SJSA1 (cell line): Measurements from ENCODE around the gene PLXDC2. TPM values are rescaled to one million over a fixed set of nuclear protein-coding genes. Genes with fewer than 3 reads are reported as not detected.

Experiments
- DNase-seq, 2 experiments: peaks; one replicate each; pipeline ENCODE4 v3.0.0-alpha.2; 2015 to 2020; ENCODE audit warnings: low spot score in 2 of 2, low read depth in 1 of 2
- H3K27ac ChIP-seq: fragments of 250-450 bp; sonication (Bioruptor Pico); 2 replicates; pipeline ENCODE4 v1.5.1; 2020; ENCODE audit warnings: mild to moderate bottlenecking, moderate library complexity
- H3K27me3 ChIP-seq: fragments of 250-450 bp; sonication (Bioruptor Pico); replicated peaks from 2 replicates; pipeline ENCODE4 v1.5.1; 2020; ENCODE audit warnings: mild to moderate bottlenecking, moderate library complexity
- H3K36me3 ChIP-seq: fragments of 250-450 bp; sonication (Bioruptor Pico); 2 replicates; pipeline ENCODE4 v1.5.1; 2020; ENCODE audit warnings: mild to moderate bottlenecking
- H3K4me1 ChIP-seq: fragments of 250-450 bp; sonication (Bioruptor Pico); replicated peaks from 2 replicates; pipeline ENCODE4 v1.6.1; 2021; ENCODE audit warnings: mild to moderate bottlenecking
- H3K4me3 ChIP-seq: fragments of 250-450 bp; sonication (Bioruptor Pico); 2 replicates; pipeline ENCODE4 v1.5.1; 2020; ENCODE audit warnings: mild to moderate bottlenecking
- H3K9me3 ChIP-seq: fragments of 250-450 bp; sonication (Bioruptor Pico); replicated peaks from 2 replicates; pipeline ENCODE4 v1.5.1; 2020; ENCODE audit warnings: mild to moderate bottlenecking
- total RNA-seq: library from RNA; depleted of rRNA; stranded (reverse); fragments of >200 nt; shearing (Covaris generic); gene quantifications from 2 replicates; pipeline ENCODE4 v1.2.3, GENCODE V29; 2014

The PLXDC2 gene
- total RNA-seq, 1 experiment from 2014 or later, result 0.66 TPM

- H3K9me3 ChIP-seq, result no peaks in the 10 kb centered on the region
- no peak overlapping the region for H3K4me3 ChIP-seq
- H3K4me1 ChIP-seq, result no peaks in the 10 kb centered on the region
- DNase-seq, result no peak
- no peak overlapping the region for H3K27ac ChIP-seq
- H3K36me3 ChIP-seq, result no peaks in the 10 kb centered on the region
- H3K27me3 ChIP-seq, result no peaks in the 10 kb centered on the region
Observed at GRCh38 chr10:19853831-19854230, 37.6 kb downstream of the PLXDC2 start.

GRCh38 chr10:19857876-19858275, 41.6 kb downstream of the PLXDC2 start:
- Histone ChIP-seq H3K27me3 (no peaks in the 10 kb centered on the region), H3K36me3 (no peaks in the 10 kb centered on the region), H3K27ac (no peak overlapping the region), H3K4me3 (no peak overlapping the region), H3K4me1 (no peaks in the 10 kb centered on the region), H3K9me3 (no peaks in the 10 kb centered on the region)
- DNase-seq, result no peak

- no peak for DNase-seq
- Histone ChIP-seq H3K27ac (no peak overlapping the region), H3K27me3 (no peaks in the 10 kb centered on the region), H3K36me3 (no peaks in the 10 kb centered on the region), H3K4me3 (no peak overlapping the region), H3K4me1 (no peaks in the 10 kb centered on the region), H3K9me3 (no peaks in the 10 kb centered on the region)
Observed at GRCh38 chr10:19860107-19860506, 43.9 kb downstream of the PLXDC2 start.

- H3K36me3 ChIP-seq, result no peaks in the 10 kb centered on the region
- H3K27ac ChIP-seq, result no peak overlapping the region
- no peak for DNase-seq
- no peaks in the 10 kb centered on the region for H3K4me1 ChIP-seq
- H3K9me3 ChIP-seq, result no peaks in the 10 kb centered on the region
- no peak overlapping the region for H3K4me3 ChIP-seq
- H3K27me3 ChIP-seq, result no peaks in the 10 kb centered on the region
Observed at GRCh38 chr10:19862811-19863515, 46.7 kb downstream of the PLXDC2 start.

- H3K27ac ChIP-seq, result no peak overlapping the region
- no peak for DNase-seq
- no peaks in the 10 kb centered on the region for H3K9me3 ChIP-seq
- no peaks in the 10 kb centered on the region for H3K36me3 ChIP-seq
- H3K4me3 ChIP-seq, result no peak overlapping the region
- no peaks in the 10 kb centered on the region for H3K4me1 ChIP-seq
- H3K27me3 ChIP-seq, result no peaks in the 10 kb centered on the region
Observed at GRCh38 chr10:19865676-19866075, 49.4 kb downstream of the PLXDC2 start.

GRCh38 chr10:19869370-19869769, 53.1 kb downstream of the PLXDC2 start:
- H3K36me3 ChIP-seq, result no peaks in the 10 kb centered on the region
- no peaks in the 10 kb centered on the region for H3K27me3 ChIP-seq
- DNase-seq, result no peak
- H3K4me1 ChIP-seq, result no peaks in the 10 kb centered on the region
- H3K27ac ChIP-seq, result no peak overlapping the region
- H3K4me3 ChIP-seq, result no peak overlapping the region
- no peaks in the 10 kb centered on the region for H3K9me3 ChIP-seq

- Histone ChIP-seq H3K27me3 (no peaks in the 10 kb centered on the region), H3K36me3 (no peaks in the 10 kb centered on the region), H3K4me3 (no peak overlapping the region), H3K4me1 (no peaks in the 10 kb centered on the region), H3K9me3 (no peaks in the 10 kb centered on the region), H3K27ac (no peak overlapping the region)
- no peak for DNase-seq
Observed at GRCh38 chr10:19872504-19873271, 56.5 kb downstream of the PLXDC2 start.

GRCh38 chr10:19874190-19874589, 58.0 kb downstream of the PLXDC2 start:
- H3K4me3 ChIP-seq, result no peak overlapping the region
- DNase-seq, result no peak
- H3K27me3 ChIP-seq, result no peaks in the 10 kb centered on the region
- no peaks in the 10 kb centered on the region for H3K36me3 ChIP-seq
- no peaks in the 10 kb centered on the region for H3K4me1 ChIP-seq
- no peaks in the 10 kb centered on the region for H3K9me3 ChIP-seq
- H3K27ac ChIP-seq, result no peak overlapping the region

GRCh38 chr10:19874791-19875190, 58.6 kb downstream of the PLXDC2 start:
- Histone ChIP-seq H3K27ac (no peak overlapping the region), H3K4me3 (no peak overlapping the region), H3K36me3 (no peaks in the 10 kb centered on the region), H3K9me3 (no peaks in the 10 kb centered on the region), H3K27me3 (no peaks in the 10 kb centered on the region), H3K4me1 (no peaks in the 10 kb centered on the region)
- DNase-seq, result no peak

GRCh38 chr10:19876570-19876969, 60.3 kb downstream of the PLXDC2 start:
- Histone ChIP-seq H3K4me1 (no peaks in the 10 kb centered on the region), H3K4me3 (no peak overlapping the region), H3K9me3 (no peaks in the 10 kb centered on the region), H3K36me3 (no peaks in the 10 kb centered on the region), H3K27me3 (no peaks in the 10 kb centered on the region), H3K27ac (no peak overlapping the region)
- DNase-seq, result no peak

- no peak overlapping the region for H3K4me3 ChIP-seq
- no peaks in the 10 kb centered on the region for H3K4me1 ChIP-seq
- H3K27me3 ChIP-seq, result no peaks in the 10 kb centered on the region
- H3K27ac ChIP-seq, result no peak overlapping the region
- no peaks in the 10 kb centered on the region for H3K36me3 ChIP-seq
- DNase-seq, result no peak
- no peaks in the 10 kb centered on the region for H3K9me3 ChIP-seq
Observed at GRCh38 chr10:19877466-19878255, 61.4 kb downstream of the PLXDC2 start.

- Histone ChIP-seq H3K27ac (no peak overlapping the region), H3K4me3 (no peak overlapping the region), H3K9me3 (no peaks in the 10 kb centered on the region), H3K27me3 (no peaks in the 10 kb centered on the region), H3K36me3 (no peaks in the 10 kb centered on the region), H3K4me1 (no peaks in the 10 kb centered on the region)
- no peak for DNase-seq
Observed at GRCh38 chr10:19882621-19883020, 66.4 kb downstream of the PLXDC2 start.

GRCh38 chr10:19888061-19888660, 71.9 kb downstream of the PLXDC2 start:
- H3K9me3 ChIP-seq, result 0 out of 2 replicates have a peak, but pooled peaks cover 2% of the 10 kb centered on the region
- H3K36me3 ChIP-seq, result no peaks in the 10 kb centered on the region
- H3K27me3 ChIP-seq, result no peaks in the 10 kb centered on the region
- no peak overlapping the region for H3K27ac ChIP-seq
- no peak overlapping the region for H3K4me3 ChIP-seq
- no peak for DNase-seq
- no peaks in the 10 kb centered on the region for H3K4me1 ChIP-seq
